Activated CD4-positive, alpha-beta T cell treated with anti-CD3 and anti-CD28 coated beads, Interleukin-2, amount 50 U/mL, for 16 hours (primary cell): Measurements from ENCODE around the gene FOXC2.

Experiments used
- DNase-seq: peaks from one replicate; pipeline ENCODE4 v3.0.0-alpha.2; 2020

FOXC2 gene

GRCh38 chr16:86558355-86559193 lies 8.1 kb upstream of the FOXC2 start:
- no peak for DNase-seq

- DNase-seq = no peak
Observed at GRCh38 chr16:86559802-86560305, 6.8 kb upstream of the FOXC2 start.

GRCh38 chr16:86562356-86562755 lies 4.3 kb upstream of the FOXC2 start:
- DNase-seq = no peak

- peak; percentile 87 for DNase-seq
Observed at GRCh38 chr16:86563469-86564345, 2.9 kb upstream of the FOXC2 start.

GRCh38 chr16:86565181-86565631 lies 1.4 kb upstream of the FOXC2 start:
- no peak for DNase-seq

DNA sequence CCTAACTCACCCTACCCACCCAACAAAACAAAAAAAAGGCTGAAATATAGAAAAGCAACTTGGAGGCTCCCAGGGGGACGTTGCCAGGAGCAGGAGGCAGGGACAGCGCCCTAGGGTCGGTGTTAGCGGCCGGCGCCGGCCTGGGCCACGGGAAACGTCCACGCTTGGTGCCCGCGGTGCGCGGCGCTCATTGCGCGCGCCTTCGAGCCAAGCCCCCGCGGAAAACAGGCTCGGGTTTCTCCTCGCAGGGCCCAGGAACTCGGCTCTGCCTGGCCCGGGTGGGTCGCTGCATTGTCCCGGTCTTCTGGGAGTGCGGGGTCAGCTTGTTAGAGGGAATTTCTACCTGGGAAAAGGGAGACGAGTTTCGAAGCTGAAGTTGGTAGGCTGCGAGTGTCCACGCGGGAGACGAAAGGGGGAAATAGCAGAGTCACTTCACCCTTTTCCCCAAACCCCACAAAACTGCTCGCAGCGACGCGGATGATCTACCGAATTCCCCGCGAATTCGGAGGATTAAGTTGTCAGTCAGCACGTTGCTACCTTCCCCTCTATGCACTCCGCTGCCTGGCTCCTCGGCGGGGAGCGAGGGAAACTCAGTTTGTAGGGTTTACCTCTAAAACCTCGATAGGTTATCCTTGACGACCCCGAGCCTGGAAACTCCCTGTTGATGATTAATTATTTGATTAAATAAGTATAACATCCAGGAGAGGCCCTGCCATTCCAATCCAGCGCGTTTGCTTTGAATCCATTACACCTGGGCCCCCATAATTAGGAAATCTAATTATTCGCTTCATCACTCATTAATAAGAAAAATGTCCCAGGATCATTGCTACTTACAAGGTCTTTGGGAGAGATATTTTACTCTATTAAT lies 751 bp upstream of the FOXC2 start:
- DNase-seq = no peak

GRCh38 chr16:86566966-86567700 lies 504 bp downstream of the FOXC2 start:
- DNase-seq = no peak

GRCh38 chr16:86567701-86568581 lies 1.3 kb downstream of the FOXC2 start:
- DNase-seq = no peak

- no peak for DNase-seq
Observed at GRCh38 chr16:86568677-86569623, 2.3 kb downstream of the FOXC2 start.

- DNase-seq = no peak
Observed at GRCh38 chr16:86569701-86570447, 3.2 kb downstream of the FOXC2 start.

DNA sequence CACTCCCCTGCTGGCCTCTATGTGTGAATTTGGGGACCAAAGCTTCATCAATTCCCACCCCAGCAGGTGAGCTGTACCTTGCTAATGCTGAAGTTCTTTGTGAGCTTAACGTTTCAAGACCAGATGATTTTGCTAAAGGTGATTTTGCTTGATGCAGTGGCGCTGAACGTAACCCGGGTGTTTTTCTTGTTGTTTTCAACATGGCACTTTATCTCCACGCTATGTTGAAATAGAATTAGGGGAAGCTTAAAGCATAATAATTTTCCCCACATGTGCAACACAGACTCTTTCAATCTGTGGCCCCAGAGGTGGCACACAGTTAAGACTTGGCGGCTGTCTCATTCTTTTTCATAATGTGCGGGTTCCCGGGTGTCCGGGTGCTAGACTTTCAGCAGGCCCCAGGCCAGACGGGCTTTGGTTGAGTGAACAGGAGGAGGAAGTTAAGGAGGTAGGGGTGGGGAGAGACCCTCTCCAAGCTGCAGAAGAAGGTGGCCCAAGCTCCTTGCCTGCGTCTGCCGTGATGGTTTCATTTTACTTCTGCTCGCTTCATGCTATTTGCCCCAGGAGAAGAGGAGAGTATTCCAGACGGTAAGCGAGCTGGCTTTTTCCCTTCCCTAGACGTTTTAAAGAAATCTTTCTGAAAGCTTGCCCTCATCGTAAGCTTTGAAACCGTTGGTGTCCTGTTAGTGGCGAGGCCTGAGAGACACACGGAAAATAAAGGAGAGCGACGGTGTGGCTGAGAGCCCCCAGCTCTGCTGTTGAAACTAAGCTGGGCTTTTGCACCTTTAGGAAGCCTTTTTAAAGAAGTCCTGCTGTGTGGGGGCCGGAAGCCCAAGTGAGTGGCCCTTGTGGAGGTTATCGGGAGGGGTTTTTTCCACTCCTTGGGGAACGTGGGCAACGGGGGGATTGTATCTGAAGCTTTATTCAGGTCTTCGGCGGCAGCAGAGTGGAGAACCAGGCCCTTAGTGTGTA lies 4.2 kb downstream of the FOXC2 start:
- DNase-seq = no peak

- DNase-seq = no peak
Observed at GRCh38 chr16:86571530-86571915, 4.9 kb downstream of the FOXC2 start.

DNA sequence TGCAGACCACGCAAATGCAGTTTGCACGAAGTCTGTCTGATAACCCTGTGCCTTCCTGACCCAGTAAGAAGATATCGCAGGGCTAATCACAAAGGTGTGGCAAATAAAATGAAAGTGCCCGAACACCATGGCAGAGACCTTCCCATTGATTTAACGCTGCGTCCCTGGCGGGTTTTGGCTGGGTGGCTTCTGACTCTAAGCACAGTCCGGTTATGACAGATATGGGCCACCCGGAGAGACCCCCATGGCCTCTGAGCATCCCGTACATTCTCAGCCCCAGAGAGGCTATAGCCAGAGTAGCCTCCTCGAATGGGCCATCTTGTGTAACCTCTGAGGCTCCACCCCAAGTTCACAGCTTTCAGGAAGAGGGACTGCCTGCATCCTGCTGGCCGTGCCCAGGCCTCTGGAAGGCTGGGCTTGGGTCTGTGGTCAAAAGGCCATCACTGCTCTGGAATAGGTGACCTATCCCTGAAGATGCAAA lies 5.5 kb downstream of the FOXC2 start:
- DNase-seq = no peak

DNA sequence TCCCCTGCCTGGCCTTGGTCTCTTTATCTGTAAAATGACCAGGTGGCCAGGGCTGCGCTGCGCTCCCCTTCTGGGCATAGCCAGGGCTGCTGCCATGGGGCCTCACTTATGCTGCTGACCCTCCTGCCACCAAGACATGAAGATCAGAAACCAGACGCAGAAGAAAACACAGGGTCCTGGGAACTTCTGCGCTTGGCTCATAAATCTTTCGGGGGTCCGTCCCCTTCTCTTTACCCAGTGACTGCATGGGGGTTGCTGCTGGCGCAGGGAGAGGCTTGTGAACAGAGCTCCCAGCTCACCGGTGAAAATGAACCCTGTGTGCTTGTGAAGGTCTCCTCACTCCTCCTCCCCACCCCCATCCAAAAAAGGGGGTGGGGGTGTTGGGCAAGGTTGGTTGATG lies 6.0 kb downstream of the FOXC2 start:
- DNase-seq = no peak

GRCh38 chr16:86573215-86573614 lies 6.6 kb downstream of the FOXC2 start:
- no peak for DNase-seq

DNA sequence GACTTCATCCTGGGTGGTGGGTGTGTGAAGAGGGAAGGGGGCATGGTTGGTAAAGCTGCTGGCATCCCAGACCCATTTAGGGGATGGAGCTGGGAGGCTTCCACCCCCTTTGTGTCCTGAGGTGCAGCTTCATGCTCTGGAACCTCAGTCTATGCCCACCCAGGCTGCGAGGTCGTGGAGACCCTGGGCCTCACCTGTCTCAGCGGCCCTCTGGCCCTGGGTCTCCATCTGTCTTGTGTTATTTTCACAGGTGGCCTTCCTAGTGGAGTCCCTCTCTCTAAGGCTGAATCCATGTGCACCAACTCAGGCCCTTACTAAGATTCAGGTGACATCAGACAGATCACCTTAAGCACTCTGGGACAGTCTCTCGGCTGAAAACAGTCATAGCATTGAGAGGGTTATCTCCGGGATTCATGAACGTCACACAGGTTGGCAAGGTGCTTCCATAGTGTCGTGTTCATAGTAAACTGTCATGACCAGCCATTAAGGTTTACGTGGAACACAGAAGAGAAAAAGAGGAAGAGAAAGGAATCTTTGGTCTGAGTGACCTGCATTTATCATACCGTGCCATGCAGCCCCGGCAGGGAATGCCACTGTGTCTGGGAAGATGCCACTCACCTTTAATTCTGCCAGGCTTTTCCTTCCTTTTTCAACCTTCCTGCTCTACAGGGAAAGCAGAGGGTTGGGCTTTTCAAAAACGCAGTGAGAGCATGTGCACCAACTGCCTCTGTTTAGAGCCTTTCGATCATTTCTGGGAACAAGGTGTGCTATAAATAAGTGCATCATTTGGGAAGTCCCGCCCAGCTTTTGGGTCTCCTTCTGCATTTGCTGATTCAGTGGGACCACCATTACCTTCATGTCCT lies 7.2 kb downstream of the FOXC2 start:
- DNase-seq = no peak

DNA sequence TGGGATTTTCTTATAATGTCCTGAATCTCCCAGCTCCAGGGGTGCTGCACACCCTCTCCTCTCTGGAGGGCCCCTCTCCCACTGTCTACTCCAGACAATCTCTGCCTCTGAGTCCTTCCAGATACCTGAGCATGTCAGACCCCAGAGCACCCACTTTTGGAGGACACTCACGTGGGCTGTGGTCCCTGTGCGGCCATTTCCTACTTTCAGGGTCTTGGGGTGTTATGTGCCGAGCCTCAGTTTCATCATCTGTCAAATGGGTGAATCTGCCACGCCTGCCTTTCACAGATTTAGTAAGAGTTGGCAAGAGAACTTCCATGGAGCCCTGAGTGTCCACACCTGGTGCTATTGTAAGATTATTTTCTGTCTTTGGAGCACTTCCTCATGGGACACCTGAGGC lies 8.0 kb downstream of the FOXC2 start:
- DNase-seq = no peak
